ENCODE results near the gene IZUMO1.
A peak's percentile ranks its signal among the peaks of the same experiment; 100 is the strongest.

The IZUMO1 gene

DNA sequence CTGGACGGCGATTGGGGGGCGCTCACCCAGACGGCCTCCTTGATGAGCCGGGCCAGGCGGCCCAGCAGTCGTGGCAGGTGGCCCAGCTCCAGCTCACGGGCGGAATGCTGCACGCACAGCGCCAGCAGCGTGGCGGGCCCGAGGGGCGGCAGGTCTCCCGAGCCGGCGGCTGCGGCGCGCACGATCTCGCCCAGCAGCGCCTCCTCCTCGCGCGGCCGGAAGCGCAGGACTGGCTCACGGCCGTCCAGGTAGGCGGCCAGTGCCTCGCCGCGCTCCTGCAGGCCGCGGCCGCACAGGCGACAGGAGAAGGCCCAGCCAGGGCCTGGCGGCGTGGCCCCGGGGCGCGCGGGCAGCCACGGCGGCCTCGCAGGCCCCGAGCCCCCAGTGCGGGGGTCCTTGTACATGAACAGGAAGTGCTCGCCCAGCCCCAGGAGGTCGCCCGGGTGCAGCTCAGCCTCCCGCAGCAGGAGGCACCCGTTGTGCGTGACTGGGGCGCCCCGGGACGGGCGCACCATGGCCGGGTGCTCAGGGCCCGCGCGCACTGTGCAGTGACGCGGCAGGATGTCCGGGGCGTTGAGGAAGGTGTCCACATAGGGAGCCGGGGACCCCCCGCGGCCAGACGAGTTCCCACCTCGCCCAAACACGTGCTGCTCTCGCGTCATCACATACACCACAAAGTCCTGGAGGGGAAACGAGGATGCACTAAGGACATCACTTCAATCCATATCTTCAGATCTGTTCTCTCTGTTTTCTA is 17.6 kb downstream of the IZUMO1 start:
- no peak for DNase-seq (ENCODE audit: low spot score)
- Histone ChIP-seq H3K9ac (ENCODE audit: low read depth, low read length, poor library complexity) (peak overlapping the region; percentile 32), H3K4me3 (ENCODE audit: low read length in 2 of 2) (no peak overlapping the region), H4K8ac (ENCODE audit: low read depth, low read length) (no peak overlapping the region), H2BK5ac (ENCODE audit: low read length) (no peak overlapping the region), H3K9me3 (replicated peaks in 1 of 2; ENCODE audit: control insufficient read depth in 2 of 2, insufficient read depth in 1 of 2, low read depth in 1 of 2, low read length in 2 of 2) (no peaks in the 10 kb centered on the region), H3K4me1 (ENCODE audit: control insufficient read depth in 2 of 2, insufficient read depth in 1 of 2, low read depth in 1 of 2, low read length in 2 of 2) (peaks cover 5 to 6% of the 10 kb centered on the region in 2 donors), H3K18ac (ENCODE audit: low read length) (peak overlapping the region; percentile 60), H3K23ac (ENCODE audit: low read depth, low read length, poor library complexity) (no peak overlapping the region), H3K27ac (replicated peaks; ENCODE audit: low read length) (no peak overlapping the region), H2AFZ (ENCODE audit: low read length) (no peak overlapping the region), H4K91ac (ENCODE audit: low read depth, low read length, poor library complexity) (no peak overlapping the region), H3K4me2 (ENCODE audit: insufficient read depth, low read length, poor library complexity, severe bottlenecking) (no peak overlapping the region), H2BK120ac (ENCODE audit: low read depth, low read length) (no peak overlapping the region), H2AK5ac (ENCODE audit: low read depth, low read length) (no peak overlapping the region), H3K27me3 (ENCODE audit: control insufficient read depth in 3 of 3, insufficient read depth in 3 of 3, low read depth in 1 of 3, low read length in 3 of 3) (no peaks in the 10 kb centered on the region), H2BK15ac (ENCODE audit: low read length) (no peak overlapping the region), H3K14ac (ENCODE audit: low read length) (no peak overlapping the region), H3K36me3 (replicated peaks in 1 of 2; ENCODE audit: control insufficient read depth in 2 of 2, insufficient read depth in 2 of 2, low read length in 2 of 2) (no peaks in the 10 kb centered on the region), H3K79me1 (ENCODE audit: low read depth, low read length) (no peaks in the 10 kb centered on the region), H2BK12ac (ENCODE audit: low read length) (no peak overlapping the region), H3K4ac (ENCODE audit: low read length) (no peak overlapping the region)
- WGBS, 2 donors (ENCODE audit: extremely low coverage in 2 of 2, insufficient read length in 2 of 2, insufficient replicate concordance in 1 of 2), result no CpG with 5 or more reads among the region's 77 CpGs

DNA sequence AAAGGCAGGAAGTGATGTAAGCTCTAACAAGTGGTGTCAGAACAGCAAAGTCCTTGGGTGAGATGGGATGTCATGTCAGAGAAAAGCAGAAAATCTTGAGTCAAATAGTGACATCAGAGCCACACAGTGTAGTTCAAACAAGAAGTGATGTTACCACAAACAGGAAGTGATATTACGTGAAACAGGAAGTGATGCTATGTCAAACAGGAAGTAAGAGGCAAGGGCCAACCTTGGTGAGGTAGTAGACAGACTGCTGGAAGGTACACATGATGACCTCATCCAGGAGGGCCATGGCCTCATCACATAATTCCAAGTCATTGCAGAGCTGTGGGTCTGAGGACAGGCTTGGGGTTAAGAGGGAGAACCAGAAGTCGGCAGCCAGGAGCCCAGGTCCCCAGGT is 20.2 kb downstream of the IZUMO1 start:
- Histone ChIP-seq H3K9me3 (replicated peaks in 1 of 2; ENCODE audit: control insufficient read depth in 2 of 2, insufficient read depth in 1 of 2, low read depth in 1 of 2, low read length in 2 of 2) (no peaks in the 10 kb centered on the region), H3K4ac (ENCODE audit: low read length) (no peak overlapping the region), H3K79me1 (ENCODE audit: low read depth, low read length) (no peaks in the 10 kb centered on the region), H4K91ac (ENCODE audit: low read depth, low read length, poor library complexity) (no peak overlapping the region), H3K9ac (ENCODE audit: low read depth, low read length, poor library complexity) (no peak overlapping the region), H3K36me3 (replicated peaks in 1 of 2; ENCODE audit: control insufficient read depth in 2 of 2, insufficient read depth in 2 of 2, low read length in 2 of 2) (no peaks in the 10 kb centered on the region), H4K8ac (ENCODE audit: low read depth, low read length) (no peak overlapping the region), H3K14ac (ENCODE audit: low read length) (no peak overlapping the region), H2BK5ac (ENCODE audit: low read length) (no peak overlapping the region), H2AK5ac (ENCODE audit: low read depth, low read length) (peak overlapping the region; percentile 41), H2AFZ (ENCODE audit: low read length) (no peak overlapping the region), H2BK120ac (ENCODE audit: low read depth, low read length) (no peak overlapping the region), H3K23ac (ENCODE audit: low read depth, low read length, poor library complexity) (no peak overlapping the region), H3K27me3 (ENCODE audit: control insufficient read depth in 3 of 3, insufficient read depth in 3 of 3, low read depth in 1 of 3, low read length in 3 of 3) (no peaks in the 10 kb centered on the region), H3K4me3 (ENCODE audit: low read length in 2 of 2) (no peak overlapping the region), H3K18ac (ENCODE audit: low read length) (no peak overlapping the region), H2BK15ac (ENCODE audit: low read length) (no peak overlapping the region), H2BK12ac (ENCODE audit: low read length) (no peak overlapping the region), H3K4me1 (ENCODE audit: control insufficient read depth in 2 of 2, insufficient read depth in 1 of 2, low read depth in 1 of 2, low read length in 2 of 2) (peaks cover 5 to 6% of the 10 kb centered on the region in 2 donors), H3K4me2 (ENCODE audit: insufficient read depth, low read length, poor library complexity, severe bottlenecking) (no peak overlapping the region), H3K27ac (replicated peaks; ENCODE audit: low read length) (no peak overlapping the region)
- DNase-seq (ENCODE audit: low spot score), result no peak
- no CpG with 5 or more reads among the region's 2 CpGs for WGBS, 2 donors (ENCODE audit: extremely low coverage in 2 of 2, insufficient read length in 2 of 2, insufficient replicate concordance in 1 of 2)

DNA sequence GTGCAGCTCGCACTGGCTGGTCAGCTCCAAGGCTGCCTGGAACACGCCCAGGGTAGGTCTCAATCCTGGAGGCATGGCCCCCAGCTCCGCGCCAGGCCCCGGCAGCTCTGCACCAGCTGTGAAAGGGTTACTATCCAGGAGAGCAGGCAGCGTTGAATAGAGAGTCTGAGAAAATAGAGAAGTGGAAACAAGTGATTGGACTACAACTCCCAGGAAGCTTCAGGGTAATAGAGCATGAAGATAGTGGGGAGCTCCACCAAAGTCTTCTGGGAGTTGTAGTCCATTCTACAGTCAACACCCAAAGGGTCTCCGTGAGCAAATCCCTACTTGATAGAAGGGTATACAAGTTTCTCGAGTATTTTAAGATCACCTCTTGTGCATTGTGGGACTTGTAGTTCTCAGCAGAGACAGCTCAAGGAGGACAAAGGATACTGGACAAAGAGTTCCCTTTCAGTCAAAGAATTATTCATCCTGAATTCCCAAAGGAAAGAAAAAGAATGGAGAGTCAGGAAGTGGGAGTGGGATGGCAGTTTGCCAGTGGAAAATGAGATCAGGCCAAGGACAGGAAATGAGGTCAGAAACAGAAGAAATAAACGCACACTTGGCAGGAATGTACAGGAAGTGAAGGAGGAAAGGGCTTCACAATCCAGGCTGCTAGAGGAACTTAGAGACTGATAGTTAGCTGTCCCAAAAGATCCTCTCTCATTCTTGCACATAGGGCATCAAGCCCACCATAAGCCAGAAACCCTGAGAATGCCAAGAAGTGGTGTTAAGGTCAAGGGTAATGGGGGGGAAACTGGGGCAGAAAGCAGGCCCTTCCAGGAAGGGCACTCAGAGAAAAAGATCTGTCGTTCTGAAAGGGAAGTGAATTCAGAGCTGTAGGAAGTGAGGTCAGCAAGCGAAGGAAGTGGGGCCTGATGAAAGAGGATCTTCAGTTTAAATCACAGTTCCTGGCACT is 21.6 kb downstream of the IZUMO1 start:
- Histone ChIP-seq H2AK5ac (ENCODE audit: low read depth, low read length) (peak overlapping the region; percentile 91), H3K27me3 (ENCODE audit: control insufficient read depth in 3 of 3, insufficient read depth in 3 of 3, low read depth in 1 of 3, low read length in 3 of 3) (no peaks in the 10 kb centered on the region)
- DNase-seq (ENCODE audit: low spot score), result no peak

GRCh38 chr19:48722196-48722708 is 24.5 kb downstream of the IZUMO1 start:
- H4K91ac ChIP-seq (ENCODE audit: low read depth, low read length, poor library complexity), result no peak overlapping the region
- H3K79me1 ChIP-seq (ENCODE audit: low read depth, low read length), result no peaks in the 10 kb centered on the region
- H2BK15ac ChIP-seq (ENCODE audit: low read length), result no peak overlapping the region
- no peak overlapping the region for H3K14ac ChIP-seq (ENCODE audit: low read length)
- H3K27me3 ChIP-seq (ENCODE audit: control insufficient read depth in 3 of 3, insufficient read depth in 3 of 3, low read depth in 1 of 3, low read length in 3 of 3), result no peaks in the 10 kb centered on the region
- no peak for DNase-seq (ENCODE audit: low spot score)
- H3K9me3 ChIP-seq (replicated peaks in 1 of 2; ENCODE audit: control insufficient read depth in 2 of 2, insufficient read depth in 1 of 2, low read depth in 1 of 2, low read length in 2 of 2), result no peaks in the 10 kb centered on the region
- H2BK120ac ChIP-seq (ENCODE audit: low read depth, low read length), result no peak overlapping the region
- H3K27ac ChIP-seq (replicated peaks; ENCODE audit: low read length), result no peak overlapping the region
- no peak overlapping the region for H3K4me3 ChIP-seq (ENCODE audit: low read length in 2 of 2)
- H3K18ac ChIP-seq (ENCODE audit: low read length), result no peak overlapping the region
- H3K36me3 ChIP-seq (replicated peaks in 1 of 2; ENCODE audit: control insufficient read depth in 2 of 2, insufficient read depth in 2 of 2, low read length in 2 of 2), result no peaks in the 10 kb centered on the region
- no peak overlapping the region for H3K4ac ChIP-seq (ENCODE audit: low read length)
- no peak overlapping the region for H4K8ac ChIP-seq (ENCODE audit: low read depth, low read length)
- no peak overlapping the region for H3K9ac ChIP-seq (ENCODE audit: low read depth, low read length, poor library complexity)
- peaks cover 19 to 23% of the 10 kb centered on the region in 2 donors for H3K4me1 ChIP-seq (ENCODE audit: control insufficient read depth in 2 of 2, insufficient read depth in 1 of 2, low read depth in 1 of 2, low read length in 2 of 2)
- no peak overlapping the region for H2BK12ac ChIP-seq (ENCODE audit: low read length)
- WGBS, 2 donors (ENCODE audit: extremely low coverage in 2 of 2, insufficient read length in 2 of 2, insufficient replicate concordance in 1 of 2), result no CpG with 5 or more reads among the region's 11 CpGs
- no peak overlapping the region for H2BK5ac ChIP-seq (ENCODE audit: low read length)
- H3K4me2 ChIP-seq (ENCODE audit: insufficient read depth, low read length, poor library complexity, severe bottlenecking), result no peak overlapping the region
- no peak overlapping the region for H3K23ac ChIP-seq (ENCODE audit: low read depth, low read length, poor library complexity)
- H2AFZ ChIP-seq (ENCODE audit: low read length), result no peak overlapping the region
- no peak overlapping the region for H2AK5ac ChIP-seq (ENCODE audit: low read depth, low read length)

More for the DNA sequence above, 21.6 kb downstream of the IZUMO1 start:
- Histone ChIP-seq H3K79me1 (ENCODE audit: low read depth, low read length) (no peaks in the 10 kb centered on the region), H3K18ac (ENCODE audit: low read length) (peak overlapping the region; percentile 67), H3K4ac (ENCODE audit: low read length) (peak overlapping the region; percentile 28), H2BK5ac (ENCODE audit: low read length) (no peak overlapping the region), H3K36me3 (replicated peaks in 1 of 2; ENCODE audit: control insufficient read depth in 2 of 2, insufficient read depth in 2 of 2, low read length in 2 of 2) (no peaks in the 10 kb centered on the region), H3K4me2 (ENCODE audit: insufficient read depth, low read length, poor library complexity, severe bottlenecking) (no peak overlapping the region), H2AFZ (ENCODE audit: low read length) (peak overlapping the region; percentile 80), H2BK12ac (ENCODE audit: low read length) (peak overlapping the region; percentile 14), H3K4me1 (ENCODE audit: control insufficient read depth in 2 of 2, insufficient read depth in 1 of 2, low read depth in 1 of 2, low read length in 2 of 2) (peaks cover 8 to 11% of the 10 kb centered on the region in 2 donors), H3K23ac (ENCODE audit: low read depth, low read length, poor library complexity) (no peak overlapping the region), H2BK15ac (ENCODE audit: low read length) (peak overlapping the region; percentile 28), H3K4me3 (ENCODE audit: low read length in 2 of 2) (peak overlapping the region; percentile 4 to 31), H3K9me3 (replicated peaks in 1 of 2; ENCODE audit: control insufficient read depth in 2 of 2, insufficient read depth in 1 of 2, low read depth in 1 of 2, low read length in 2 of 2) (no peaks in the 10 kb centered on the region), H3K9ac (ENCODE audit: low read depth, low read length, poor library complexity) (no peak overlapping the region), H4K8ac (ENCODE audit: low read depth, low read length) (peak overlapping the region; percentile 20), H3K27ac (replicated peaks; ENCODE audit: low read length) (no peak overlapping the region), H4K91ac (ENCODE audit: low read depth, low read length, poor library complexity) (no peak overlapping the region), H3K14ac (ENCODE audit: low read length) (no peak overlapping the region), H2BK120ac (ENCODE audit: low read depth, low read length) (no peak overlapping the region)
- WGBS, 2 donors (ENCODE audit: extremely low coverage in 2 of 2, insufficient read length in 2 of 2, insufficient replicate concordance in 1 of 2), result no CpG with 5 or more reads among the region's 11 CpGs
